ENCODE data around the gene VIM. TPM values are rescaled to one million over a fixed set of nuclear protein-coding genes. Genes with fewer than 3 reads are reported as not detected.

The VIM gene
- 696 TPM for total RNA-seq
- polyA plus RNA-seq, result 781 TPM
- long read RNA-seq, donor 1, transcript VIM-201 (9 exons, 1,868 nt), result major isoform, 24 of 35 reads
- long read RNA-seq, donor 1, partial matches to known transcripts, result 11 of 35 reads
- long read RNA-seq, donor 1, other reads (novel, unspliced or antisense), result 0 of 35 reads
- long read RNA-seq, donor 2, result 0 reads
- long read RNA-seq, donor 3, transcript VIM-201 (9 exons, 1,868 nt), result major isoform, 197 of 314 reads
- long read RNA-seq, donor 3, transcript VIM-205 (2 exons, 1,139 nt), result minor isoform, 5 of 314 reads
- long read RNA-seq, donor 3, partial matches to known transcripts, result 90 of 314 reads
- long read RNA-seq, donor 3, other reads (novel, unspliced or antisense), result 21 of 314 reads
- long read RNA-seq, donor 4, transcript VIM-201 (9 exons, 1,868 nt), result major isoform, 128 of 276 reads
- long read RNA-seq, donor 4, partial matches to known transcripts, result 132 of 276 reads
- long read RNA-seq, donor 4, other reads (novel, unspliced or antisense), result 14 of 276 reads
- long read RNA-seq, donor 5, transcript VIM-201 (9 exons, 1,868 nt), result major isoform, 336 of 660 reads
- long read RNA-seq, donor 5, partial matches to known transcripts, result 264 of 660 reads
- long read RNA-seq, donor 5, other reads (novel, unspliced or antisense), result 55 of 660 reads
- long read RNA-seq, donor 6, transcript VIM-201 (9 exons, 1,868 nt), result major isoform, 168 of 249 reads
- long read RNA-seq, donor 6, partial matches to known transcripts, result 48 of 249 reads
- long read RNA-seq, donor 6, other reads (novel, unspliced or antisense), result 29 of 249 reads
- long read RNA-seq, donor 7, transcript VIM-201 (9 exons, 1,868 nt), result major isoform, 132 of 293 reads
- long read RNA-seq, donor 7, partial matches to known transcripts, result 139 of 293 reads
- long read RNA-seq, donor 7, other reads (novel, unspliced or antisense), result 21 of 293 reads
- long read RNA-seq, donor 8, transcript VIM-201 (9 exons, 1,868 nt), result major isoform, 162 of 206 reads
- long read RNA-seq, donor 8, partial matches to known transcripts, result 26 of 206 reads
- long read RNA-seq, donor 8, other reads (novel, unspliced or antisense), result 15 of 206 reads
- long read RNA-seq, donor 9, transcript VIM-201 (9 exons, 1,868 nt), result major isoform, 94 of 150 reads
- long read RNA-seq, donor 9, partial matches to known transcripts, result 44 of 150 reads
- long read RNA-seq, donor 9, other reads (novel, unspliced or antisense), result 11 of 150 reads
- long read RNA-seq, donor 10, transcript VIM-201 (9 exons, 1,868 nt), result major isoform, 126 of 191 reads
- long read RNA-seq, donor 10, partial matches to known transcripts, result 51 of 191 reads
- long read RNA-seq, donor 10, other reads (novel, unspliced or antisense), result 11 of 191 reads

- H3K27me3 ChIP-seq (ENCODE audit: control insufficient read depth in 2 of 2, insufficient read depth in 1 of 2, low read length in 1 of 2), result peaks cover 0 to 2% of the 10 kb centered on the region in 2 donors
- peak within 1 kb of the TSS; percentile 93 to 99 for H3K27ac ChIP-seq (ENCODE audit: low read depth in 1 of 2, low read length in 1 of 2)
- peak; percentile 55 to 92 (median 78) for DNase-seq (ENCODE audit: low read depth in 6 of 9, low spot score in 9 of 9)
- H3K4me3 ChIP-seq (ENCODE audit: low read length in 2 of 2), result peak within 1 kb of the TSS; percentile 71 to 92
- WGBS, result under 1% methylated on average over 77 of the region's 77 CpGs
- H3K4me1 ChIP-seq (ENCODE audit: control insufficient read depth in 2 of 2, insufficient read depth in 2 of 2, low read length in 2 of 2), result peaks cover 7 to 18% of the 10 kb centered on the region in 2 donors
- peaks cover 1 to 23% of the 10 kb centered on the region in 2 donors for H3K36me3 ChIP-seq (ENCODE audit: control insufficient read depth in 2 of 2, insufficient read depth in 2 of 2, low read length in 1 of 2)
- peaks cover 0 to 2% of the 10 kb centered on the region in 2 donors for H3K9me3 ChIP-seq (ENCODE audit: control insufficient read depth in 2 of 2, insufficient read depth in 1 of 2, low read length in 1 of 2)
Observed at GRCh38 chr10:17228091-17229015, at the start of gene VIM. Gene VIM (plus strand): TSS chr10:17228241. CDS start chr10:17229423, 1,182 bp downstream.

GRCh38 chr10:17179002-17179401 is 49.0 kb upstream of the VIM start:
- H3K9me3 ChIP-seq (ENCODE audit: control insufficient read depth in 2 of 2, insufficient read depth in 1 of 2, low read length in 1 of 2), result no peaks in the 10 kb centered on the region
- H3K27ac ChIP-seq (ENCODE audit: low read depth in 1 of 2, low read length in 1 of 2), result no peak overlapping the region
- H3K36me3 ChIP-seq (ENCODE audit: control insufficient read depth in 2 of 2, insufficient read depth in 2 of 2, low read length in 1 of 2), result no peaks in the 10 kb centered on the region
- H3K4me1 ChIP-seq (ENCODE audit: control insufficient read depth in 2 of 2, insufficient read depth in 2 of 2, low read length in 2 of 2), result peaks cover 0 to 3% of the 10 kb centered on the region in 2 donors
- H3K27me3 ChIP-seq (ENCODE audit: control insufficient read depth in 2 of 2, insufficient read depth in 1 of 2, low read length in 1 of 2), result no peaks in the 10 kb centered on the region
- no peak for DNase-seq (ENCODE audit: low read depth in 6 of 9, low spot score in 9 of 9)
- 97% methylated on average over 3 of the region's 3 CpGs for WGBS
- no peak overlapping the region for H3K4me3 ChIP-seq (ENCODE audit: low read length in 2 of 2)

DNA sequence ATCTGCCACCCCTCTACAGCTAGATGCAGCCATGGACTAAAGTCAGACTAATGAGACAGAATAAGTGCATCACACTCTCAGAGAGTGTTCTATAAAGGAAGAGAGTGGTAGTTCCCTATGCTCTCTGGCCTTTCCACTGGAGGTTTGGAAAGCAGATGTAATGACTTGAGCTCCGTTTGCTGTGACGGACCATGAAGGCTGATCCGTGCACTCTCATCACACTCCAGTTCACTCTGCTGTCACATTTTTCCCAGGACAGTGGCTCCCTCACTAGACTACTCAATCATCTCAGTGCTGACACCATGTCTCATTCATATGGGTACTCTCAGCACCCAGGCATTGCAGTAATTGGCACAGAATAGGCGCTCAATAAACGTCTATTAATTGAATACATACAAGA is 46.9 kb upstream of the VIM start:
- 93% methylated on average over 5 of the region's 5 CpGs for WGBS
- H3K9me3 ChIP-seq (ENCODE audit: control insufficient read depth in 2 of 2, insufficient read depth in 1 of 2, low read length in 1 of 2), result no peaks in the 10 kb centered on the region
- H3K4me3 ChIP-seq (ENCODE audit: low read length in 2 of 2), result no peak overlapping the region
- H3K4me1 ChIP-seq (ENCODE audit: control insufficient read depth in 2 of 2, insufficient read depth in 2 of 2, low read length in 2 of 2), result no peaks in the 10 kb centered on the region
- DNase-seq (ENCODE audit: low read depth in 6 of 9, low spot score in 9 of 9), result no peak
- H3K36me3 ChIP-seq (ENCODE audit: control insufficient read depth in 2 of 2, insufficient read depth in 2 of 2, low read length in 1 of 2), result no peaks in the 10 kb centered on the region
- H3K27me3 ChIP-seq (ENCODE audit: control insufficient read depth in 2 of 2, insufficient read depth in 1 of 2, low read length in 1 of 2), result no peaks in the 10 kb centered on the region
- no peak overlapping the region for H3K27ac ChIP-seq (ENCODE audit: low read depth in 1 of 2, low read length in 1 of 2)

DNA sequence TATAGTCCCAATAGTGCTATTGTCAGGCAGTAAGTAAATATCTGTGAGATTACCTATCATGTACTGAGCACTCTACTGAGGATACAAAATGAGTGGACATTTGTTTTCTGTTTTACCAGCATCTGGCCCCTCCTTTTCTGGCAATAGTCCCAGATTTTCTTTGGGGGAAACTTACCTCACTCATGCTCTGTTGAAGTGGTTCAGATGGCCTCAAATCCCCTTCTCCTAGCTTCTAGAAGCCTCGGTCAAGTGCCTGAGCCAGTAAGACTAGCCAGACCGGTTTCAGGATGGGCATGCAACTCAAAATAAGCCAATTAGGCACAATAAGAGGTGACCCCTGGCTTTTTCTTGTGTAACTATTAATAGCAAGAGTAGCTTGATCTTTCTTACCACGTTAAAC is 46.3 kb upstream of the VIM start:
- Histone ChIP-seq H3K4me3 (ENCODE audit: low read length in 2 of 2) (no peak overlapping the region), H3K9me3 (ENCODE audit: control insufficient read depth in 2 of 2, insufficient read depth in 1 of 2, low read length in 1 of 2) (no peaks in the 10 kb centered on the region), H3K36me3 (ENCODE audit: control insufficient read depth in 2 of 2, insufficient read depth in 2 of 2, low read length in 1 of 2) (no peaks in the 10 kb centered on the region), H3K4me1 (ENCODE audit: control insufficient read depth in 2 of 2, insufficient read depth in 2 of 2, low read length in 2 of 2) (no peaks in the 10 kb centered on the region), H3K27me3 (ENCODE audit: control insufficient read depth in 2 of 2, insufficient read depth in 1 of 2, low read length in 1 of 2) (no peaks in the 10 kb centered on the region), H3K27ac (ENCODE audit: low read depth in 1 of 2, low read length in 1 of 2) (no peak overlapping the region)
- 94% methylated on average over 3 of the region's 3 CpGs for WGBS
- DNase-seq (ENCODE audit: low read depth in 6 of 9, low spot score in 9 of 9), result no peak

DNA sequence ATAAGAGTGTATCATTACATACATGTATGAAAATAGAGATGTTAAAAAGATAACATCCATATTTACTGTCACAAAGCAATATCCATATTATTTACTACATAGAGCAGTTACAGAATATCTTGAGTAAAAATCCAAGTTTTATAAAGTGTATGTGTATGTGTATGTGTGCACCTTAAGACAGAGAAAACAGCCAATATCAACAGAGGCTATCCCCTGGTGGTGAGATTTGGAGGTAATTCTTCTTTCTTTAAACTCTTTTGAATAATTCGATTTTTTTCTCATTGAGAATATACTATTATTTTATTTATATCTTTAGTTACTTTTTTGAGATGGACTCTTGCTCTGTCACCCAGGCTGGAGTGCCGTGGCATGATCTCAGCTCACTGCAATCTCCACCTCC is 44.9 kb upstream of the VIM start:
- no peak for DNase-seq (ENCODE audit: low read depth in 6 of 9, low spot score in 9 of 9)
- H3K9me3 ChIP-seq (ENCODE audit: control insufficient read depth in 2 of 2, insufficient read depth in 1 of 2, low read length in 1 of 2), result no peaks in the 10 kb centered on the region
- H3K4me1 ChIP-seq (ENCODE audit: control insufficient read depth in 2 of 2, insufficient read depth in 2 of 2, low read length in 2 of 2), result no peaks in the 10 kb centered on the region
- H3K27ac ChIP-seq (ENCODE audit: low read depth in 1 of 2, low read length in 1 of 2), result no peak overlapping the region
- 97% methylated on average over 2 of the region's 2 CpGs for WGBS
- no peaks in the 10 kb centered on the region for H3K36me3 ChIP-seq (ENCODE audit: control insufficient read depth in 2 of 2, insufficient read depth in 2 of 2, low read length in 1 of 2)
- no peak overlapping the region for H3K4me3 ChIP-seq (ENCODE audit: low read length in 2 of 2)
- no peaks in the 10 kb centered on the region for H3K27me3 ChIP-seq (ENCODE audit: control insufficient read depth in 2 of 2, insufficient read depth in 1 of 2, low read length in 1 of 2)

DNA sequence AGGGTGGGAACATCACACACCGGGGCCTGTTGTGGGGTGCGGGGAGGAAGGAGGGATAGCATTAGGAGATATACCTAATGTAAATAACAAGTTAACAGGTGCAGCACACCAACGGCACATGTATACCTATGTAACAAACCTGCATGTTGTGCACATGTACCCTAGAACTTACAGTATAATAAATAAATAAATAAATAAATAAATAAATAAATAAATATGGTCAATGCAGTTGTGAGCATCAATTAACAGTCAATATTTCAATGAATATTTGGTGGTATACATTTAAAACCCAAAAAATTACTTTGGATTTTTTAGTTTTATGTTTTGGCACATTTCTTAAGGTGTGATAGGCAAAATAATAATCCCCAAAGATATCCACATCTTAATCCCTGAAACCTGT is 42.2 kb upstream of the VIM start:
- Histone ChIP-seq H3K4me3 (ENCODE audit: low read length in 2 of 2) (no peak overlapping the region), H3K27me3 (ENCODE audit: control insufficient read depth in 2 of 2, insufficient read depth in 1 of 2, low read length in 1 of 2) (no peaks in the 10 kb centered on the region), H3K9me3 (ENCODE audit: control insufficient read depth in 2 of 2, insufficient read depth in 1 of 2, low read length in 1 of 2) (no peaks in the 10 kb centered on the region), H3K4me1 (ENCODE audit: control insufficient read depth in 2 of 2, insufficient read depth in 2 of 2, low read length in 2 of 2) (no peaks in the 10 kb centered on the region), H3K36me3 (ENCODE audit: control insufficient read depth in 2 of 2, insufficient read depth in 2 of 2, low read length in 1 of 2) (no peaks in the 10 kb centered on the region), H3K27ac (ENCODE audit: low read depth in 1 of 2, low read length in 1 of 2) (no peak overlapping the region)
- 98% methylated on average over 3 of the region's 3 CpGs for WGBS
- DNase-seq (ENCODE audit: low read depth in 6 of 9, low spot score in 9 of 9), result no peak

DNA sequence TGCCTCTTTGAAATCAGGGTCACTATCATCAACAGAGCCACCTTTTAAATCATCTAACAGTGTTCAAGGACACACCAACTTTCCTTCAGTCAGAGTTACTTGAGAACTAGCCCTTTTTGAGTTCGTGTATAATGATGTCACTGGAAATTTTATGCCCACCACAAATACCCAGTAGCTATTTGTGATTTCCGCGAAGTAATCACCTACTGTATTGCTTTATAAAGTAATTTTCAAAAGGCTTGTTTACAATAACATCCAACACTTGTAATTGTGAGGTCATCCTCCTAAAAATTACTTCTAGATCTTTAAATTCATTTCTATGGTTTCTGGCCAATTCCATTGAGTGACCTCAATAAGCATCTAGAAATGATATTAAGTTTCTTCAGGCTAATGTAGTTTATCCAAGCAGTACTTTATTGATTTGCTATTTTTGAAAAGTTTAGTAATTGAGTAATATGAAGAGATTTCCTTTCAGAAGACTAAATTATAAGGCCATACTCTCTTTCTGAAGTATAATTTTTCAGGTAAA is 39.3 kb upstream of the VIM start:
- WGBS, result 93% methylated on average over 3 of the region's 3 CpGs
- Histone ChIP-seq H3K36me3 (ENCODE audit: control insufficient read depth in 2 of 2, insufficient read depth in 2 of 2, low read length in 1 of 2) (peaks cover 0 to 4% of the 10 kb centered on the region in 2 donors), H3K27me3 (ENCODE audit: control insufficient read depth in 2 of 2, insufficient read depth in 1 of 2, low read length in 1 of 2) (no peaks in the 10 kb centered on the region), H3K27ac (ENCODE audit: low read depth in 1 of 2, low read length in 1 of 2) (no peak overlapping the region), H3K4me3 (ENCODE audit: low read length in 2 of 2) (no peak overlapping the region), H3K9me3 (ENCODE audit: control insufficient read depth in 2 of 2, insufficient read depth in 1 of 2, low read length in 1 of 2) (no peaks in the 10 kb centered on the region), H3K4me1 (ENCODE audit: control insufficient read depth in 2 of 2, insufficient read depth in 2 of 2, low read length in 2 of 2) (no peaks in the 10 kb centered on the region)
- no peak for DNase-seq (ENCODE audit: low read depth in 6 of 9, low spot score in 9 of 9)

DNA sequence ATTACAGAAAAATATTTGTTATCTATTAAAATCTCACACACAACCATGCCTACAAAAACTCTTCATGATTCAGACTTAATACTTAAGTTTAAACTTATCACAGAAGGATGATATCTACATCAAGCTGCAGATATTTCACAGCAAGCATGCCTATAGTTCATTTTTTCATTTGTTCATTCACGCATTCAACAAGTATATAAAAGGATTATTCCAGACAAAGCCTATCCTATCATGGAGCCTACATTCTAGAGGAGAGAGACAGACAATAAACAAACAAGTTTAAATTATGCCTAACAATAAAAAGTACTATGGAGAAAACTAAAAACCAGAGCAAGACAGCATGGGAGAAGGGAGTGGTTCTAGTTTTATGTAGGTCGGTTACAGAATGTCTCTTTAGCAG is 37.4 kb upstream of the VIM start:
- Histone ChIP-seq H3K36me3 (ENCODE audit: control insufficient read depth in 2 of 2, insufficient read depth in 2 of 2, low read length in 1 of 2) (peaks cover 0 to 4% of the 10 kb centered on the region in 2 donors), H3K27me3 (ENCODE audit: control insufficient read depth in 2 of 2, insufficient read depth in 1 of 2, low read length in 1 of 2) (no peaks in the 10 kb centered on the region), H3K4me3 (ENCODE audit: low read length in 2 of 2) (no peak overlapping the region), H3K4me1 (ENCODE audit: control insufficient read depth in 2 of 2, insufficient read depth in 2 of 2, low read length in 2 of 2) (no peaks in the 10 kb centered on the region), H3K9me3 (ENCODE audit: control insufficient read depth in 2 of 2, insufficient read depth in 1 of 2, low read length in 1 of 2) (no peaks in the 10 kb centered on the region), H3K27ac (ENCODE audit: low read depth in 1 of 2, low read length in 1 of 2) (no peak overlapping the region)
- no peak for DNase-seq (ENCODE audit: low read depth in 6 of 9, low spot score in 9 of 9)
- WGBS, result 98% methylated on average over 2 of the region's 2 CpGs

Data from thymus (tissue), 14 donors.